ENCODE results near the gene PHF2. TPM values are rescaled to one million over a fixed set of nuclear protein-coding genes. Genes with fewer than 3 reads are reported as not detected.
A peak's percentile ranks its signal among the peaks of the same experiment; 100 is the strongest.

Gene PHF2
- total RNA-seq, 4 donors from 2014 or later, result 32.8 to 50.1 (median 33.0) TPM

DNA sequence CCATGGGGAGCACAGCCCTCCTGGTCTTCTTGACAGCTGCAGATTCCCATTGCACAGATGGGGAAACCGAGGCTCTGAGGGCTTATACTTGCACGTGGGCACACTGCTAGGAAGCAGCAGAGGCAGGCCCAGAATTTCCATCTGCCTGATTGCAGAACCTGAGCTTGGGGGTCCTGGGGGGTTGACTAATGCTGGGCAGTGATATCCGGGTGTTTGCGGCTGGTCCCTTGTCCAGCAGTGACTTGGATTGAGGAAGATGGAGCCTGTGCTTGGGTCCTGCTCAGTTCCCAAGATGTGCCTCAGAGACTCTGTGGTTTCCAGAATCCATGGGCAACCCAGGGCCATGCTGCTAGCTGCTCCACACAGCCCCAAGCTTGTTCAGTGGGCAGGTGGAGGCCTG, 91.2 kb downstream of the PHF2 start:
- no peak for TF ChIP-seq POLR2A (IDR thresholded peaks at IDR 0.05)
- TF ChIP-seq, protein P1, sequence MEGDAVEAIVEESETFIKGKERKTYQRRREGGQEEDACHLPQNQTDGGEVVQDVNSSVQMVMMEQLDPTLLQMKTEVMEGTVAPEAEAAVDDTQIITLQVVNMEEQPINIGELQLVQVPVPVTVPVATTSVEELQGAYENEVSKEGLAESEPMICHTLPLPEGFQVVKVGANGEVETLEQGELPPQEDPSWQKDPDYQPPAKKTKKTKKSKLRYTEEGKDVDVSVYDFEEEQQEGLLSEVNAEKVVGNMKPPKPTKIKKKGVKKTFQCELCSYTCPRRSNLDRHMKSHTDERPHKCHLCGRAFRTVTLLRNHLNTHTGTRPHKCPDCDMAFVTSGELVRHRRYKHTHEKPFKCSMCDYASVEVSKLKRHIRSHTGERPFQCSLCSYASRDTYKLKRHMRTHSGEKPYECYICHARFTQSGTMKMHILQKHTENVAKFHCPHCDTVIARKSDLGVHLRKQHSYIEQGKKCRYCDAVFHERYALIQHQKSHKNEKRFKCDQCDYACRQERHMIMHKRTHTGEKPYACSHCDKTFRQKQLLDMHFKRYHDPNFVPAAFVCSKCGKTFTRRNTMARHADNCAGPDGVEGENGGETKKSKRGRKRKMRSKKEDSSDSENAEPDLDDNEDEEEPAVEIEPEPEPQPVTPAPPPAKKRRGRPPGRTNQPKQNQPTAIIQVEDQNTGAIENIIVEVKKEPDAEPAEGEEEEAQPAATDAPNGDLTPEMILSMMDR (IDR thresholded peaks at IDR 0.05), result no peak
- Histone ChIP-seq H3K27me3 (no peaks in the 10 kb centered on the region), H3K4me1 (no peaks in the 10 kb centered on the region), H3K36me3 (peaks cover 22% of the 10 kb centered on the region in 2 donors), H3K27ac (no peak overlapping the region), H3K9me3 (no peaks in the 10 kb centered on the region), H3K4me3 (replicated peaks in 1 of 3) (no peak overlapping the region)
- DNase-seq, result no peak
- intact Hi-C loops (cut with DNase I), result no loop called here
- whole genome bisulfite sequencing, 2 donors, result 73 to 92% methylated on average over 2 to 4 of the region's 4 CpGs

DNA sequence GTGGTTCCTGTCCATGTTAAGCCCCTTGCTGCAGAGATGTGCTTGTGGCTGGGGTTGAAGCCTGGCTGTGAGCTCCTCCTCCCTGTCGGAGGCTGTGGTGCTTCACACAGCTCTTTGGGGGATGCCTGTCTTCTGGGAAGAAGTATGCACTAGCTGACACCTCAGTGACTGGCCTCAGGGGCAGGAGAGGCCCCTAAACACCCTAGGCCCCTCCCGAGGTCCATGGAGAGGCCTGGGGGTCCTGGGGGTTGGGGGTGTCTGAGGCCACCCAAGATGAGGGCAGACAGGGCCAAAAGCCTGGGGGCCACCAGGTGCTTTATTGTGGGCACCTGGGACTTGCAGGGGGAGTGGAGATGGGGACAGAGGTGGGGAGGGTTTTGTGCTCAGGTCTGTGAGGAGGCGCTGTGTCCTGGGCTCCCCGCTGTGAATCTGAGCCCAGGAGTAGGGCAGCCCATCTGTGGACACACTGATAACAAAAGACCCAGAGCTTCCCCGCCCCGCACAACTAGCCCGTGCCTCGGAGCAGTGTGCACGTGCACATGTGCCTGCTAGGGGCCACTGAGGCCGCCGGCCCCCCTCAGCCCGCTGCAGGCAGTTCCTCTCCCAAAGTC, 92.0 kb downstream of the PHF2 start:
- Histone ChIP-seq H3K4me1 (no peaks in the 10 kb centered on the region), H3K36me3 (peaks cover 15 to 16% of the 10 kb centered on the region in 2 donors), H3K9me3 (no peaks in the 10 kb centered on the region), H3K4me3 (replicated peaks in 1 of 3) (no peak overlapping the region), H3K27ac (no peak overlapping the region), H3K27me3 (no peaks in the 10 kb centered on the region)
- DNase-seq, result no peak
- TF ChIP-seq, protein P1 (IDR thresholded peaks at IDR 0.05), result no peak
- no peak for TF ChIP-seq POLR2A (IDR thresholded peaks at IDR 0.05)
- intact Hi-C loops (cut with DNase I), result no loop called here
- 86 to 87% methylated on average over 11 of the region's 12 CpGs for WGBS, 2 donors

DNA sequence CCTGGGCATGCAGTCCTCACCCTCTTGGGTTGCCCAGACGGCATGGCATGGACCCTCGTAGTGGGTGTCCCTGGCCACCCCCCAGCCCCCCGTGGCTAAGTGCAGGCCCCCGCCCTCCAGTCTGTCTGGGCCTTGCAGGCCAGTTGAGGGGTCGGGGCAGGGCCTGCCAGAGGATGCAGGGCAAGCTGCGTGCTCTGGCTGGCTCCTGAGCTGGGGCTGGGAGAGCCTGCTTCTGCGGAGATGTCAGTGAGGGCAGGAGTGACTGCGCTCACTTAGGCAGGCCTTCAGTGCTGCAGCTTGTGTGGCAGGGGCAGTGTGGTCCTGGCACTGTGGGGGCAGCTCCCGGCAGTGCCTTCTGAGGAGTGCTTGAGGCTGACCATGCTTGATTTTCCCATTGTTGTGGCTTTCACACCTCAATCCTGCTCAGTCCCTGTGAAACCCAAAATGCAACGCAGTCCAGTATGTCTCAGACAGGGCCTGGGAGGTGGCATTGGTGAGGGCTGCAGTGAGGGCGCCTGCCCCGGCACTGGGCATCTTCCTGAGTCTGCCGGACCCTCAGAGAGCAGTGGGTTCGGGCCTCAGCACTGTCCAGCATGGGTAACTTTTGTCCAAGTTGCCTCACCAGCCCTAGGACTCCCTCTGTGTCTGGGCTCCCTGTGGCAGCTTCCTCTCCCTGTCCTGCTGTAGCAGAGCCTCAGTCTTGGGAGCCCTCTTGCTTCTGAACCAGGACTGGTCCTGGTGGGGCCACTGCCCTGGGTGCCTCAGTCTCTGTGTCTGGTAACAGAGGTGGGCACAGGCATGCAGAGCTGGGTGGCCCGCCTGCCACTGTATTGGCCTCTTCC, 93.0 kb downstream of the PHF2 start:
- intact Hi-C loops (cut with DNase I), result no loop called here
- H3K9me3 ChIP-seq, result no peaks in the 10 kb centered on the region
- 88 to 89% methylated on average over 9 to 14 of the region's 15 CpGs for WGBS, 2 donors
- no peak overlapping the region for H3K27ac ChIP-seq
- TF ChIP-seq, protein P1 (IDR thresholded peaks at IDR 0.05), result no peak
- TF ChIP-seq POLR2A (IDR thresholded peaks at IDR 0.05), result no peak
- peak in 1 of 2 donors; percentile 1 for DNase-seq
- H3K36me3 ChIP-seq, result peaks cover 18 to 26% of the 10 kb centered on the region in 2 donors
- no peak overlapping the region for H3K4me3 ChIP-seq (replicated peaks in 1 of 3)
- H3K4me1 ChIP-seq, result no peaks in the 10 kb centered on the region
- H3K27me3 ChIP-seq, result no peaks in the 10 kb centered on the region

DNA sequence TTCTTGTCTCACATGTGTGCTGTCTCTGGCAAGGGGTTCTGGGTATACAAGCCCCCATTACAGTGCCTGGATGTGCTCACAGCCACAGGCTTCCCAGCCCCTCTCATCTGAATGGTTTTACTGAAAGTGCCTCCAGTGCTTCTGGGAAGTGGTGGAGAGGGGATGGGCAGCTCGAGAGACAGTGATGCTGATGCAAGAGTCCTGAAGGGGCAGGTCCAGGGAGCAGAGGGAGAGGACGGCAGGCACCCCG, 93.5 kb downstream of the PHF2 start:
- WGBS, 2 donors, result 65 to 68% methylated on average over 3 of the region's 3 CpGs

More for the DNA sequence above, 93.5 kb downstream of the PHF2 start:
- peaks cover 22 to 29% of the 10 kb centered on the region in 2 donors for H3K36me3 ChIP-seq
- no peak for DNase-seq
- no peak overlapping the region for H3K4me3 ChIP-seq (replicated peaks in 1 of 3)
- no peaks in the 10 kb centered on the region for H3K9me3 ChIP-seq
- no peaks in the 10 kb centered on the region for H3K27me3 ChIP-seq
- intact Hi-C loops (cut with DNase I), result no loop called here
- no peaks in the 10 kb centered on the region for H3K4me1 ChIP-seq
- no peak overlapping the region for H3K27ac ChIP-seq
- TF ChIP-seq, protein P1 (IDR thresholded peaks at IDR 0.05), result no peak
- no peak for TF ChIP-seq POLR2A (IDR thresholded peaks at IDR 0.05)

Data from thyroid gland (tissue), 4 donors.